GM23248 (cell line): ENCODE measurements around the gene FAM89B.

Source experiments
- EZH2 ChIP-seq: fragments of 200-600 bp; sonication (generic); IDR thresholded peaks from 2 replicates; pipeline ENCODE4 v1.6.1; 2018; ENCODE audit warnings: antibody characterized with exemption, mild to moderate bottlenecking; ENCODE audit not compliant: insufficient read depth, poor library complexity, severe bottlenecking
- EZH2phosphoT487 ChIP-seq: fragments of 200-600 bp; sonication (generic); IDR thresholded peaks from 2 replicates; pipeline ENCODE4 v1.6.1; 2018; ENCODE audit warnings: antibody characterized with exemption, moderate library complexity, mild to moderate bottlenecking, low read depth; ENCODE audit not compliant: insufficient read depth

DNA sequence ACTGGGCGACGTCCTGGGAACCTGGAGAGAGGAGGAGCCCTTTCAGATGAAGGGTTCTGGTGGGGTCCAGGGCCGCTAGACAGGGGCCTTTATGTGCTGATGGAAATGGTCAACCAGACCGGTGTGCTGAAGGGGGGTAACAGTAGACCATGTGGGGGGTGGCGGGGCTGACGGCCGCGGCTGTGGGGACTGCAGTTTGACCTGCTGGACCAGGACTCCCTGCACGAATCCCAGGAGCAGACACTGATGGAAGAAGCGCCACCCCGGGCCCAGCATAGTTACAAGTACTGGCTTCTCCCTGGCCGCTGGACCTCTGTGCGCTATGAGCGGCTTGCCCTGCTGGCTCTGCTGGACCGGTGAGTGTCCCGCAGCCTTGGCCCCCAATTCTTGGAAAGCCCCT, 49.7 kb downstream of the FAM89B start:
- no peak for TF ChIP-seq EZH2
- no peak for TF ChIP-seq EZH2phosphoT487
